ENCODE data around the gene HAP1. TPM values are rescaled to one million over a fixed set of nuclear protein-coding genes. Genes with fewer than 3 reads are reported as not detected.

HAP1 gene
- total RNA-seq, 4 donors from 2014 or later, result 0.22 TPM; not detected in 3

DNA sequence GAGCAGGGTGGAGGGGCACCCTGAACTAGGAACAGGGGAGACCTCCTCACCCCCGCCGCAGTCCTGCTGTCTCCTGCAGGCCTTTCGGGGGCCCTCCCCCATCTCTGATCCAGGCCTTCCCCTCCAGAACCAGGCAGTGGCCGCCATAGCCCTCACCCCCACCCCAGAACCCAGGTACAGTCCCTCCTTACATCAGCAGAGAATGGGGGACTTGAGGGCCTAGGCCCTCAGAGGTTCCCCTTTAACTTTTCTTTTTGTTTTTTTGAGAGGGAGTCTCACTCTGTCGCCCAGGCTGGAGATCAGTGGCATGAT is 4.3 kb upstream of the HAP1 start:
- Histone ChIP-seq H3K27ac (no peak overlapping the region), H3K9me3 (no peaks in the 10 kb centered on the region), H3K27me3 (peaks cover 38 to 41% (median 38%) of the 10 kb centered on the region in 3 donors), H3K4me1 (peaks cover 16 to 19% of the 10 kb centered on the region in 2 donors), H3K4me3 (no peak overlapping the region), H3K36me3 (no peaks in the 10 kb centered on the region)
- intact Hi-C loops (cut with DNase I; ENCODE audit: low total_unique reads) (loop anchor here (1.0 to 5.0 kb wide), 2 partner anchors 63 to 129 kb away; partner anchors contain the start of gene KLHL11), in situ Hi-C loops (cut with MboI; ENCODE audit: low sequenced_read_pairs in 4 of 4) (loop anchor here (5.0 kb wide), 1 partner anchor 64 kb away; no protein-coding TSS in a partner anchor)
- ATAC-seq (no peak), DNase-seq (no peak)
- no peak for TF ChIP-seq POLR2A (IDR thresholded peaks at IDR 0.05)
- no peak for TF ChIP-seq CTCF (IDR thresholded peaks at IDR 0.05 in 4 of 5, conservative IDR thresholded peaks at IDR 0.05 in 1 of 5)

- TF ChIP-seq CTCF (IDR thresholded peaks at IDR 0.05 in 4 of 5, conservative IDR thresholded peaks at IDR 0.05 in 1 of 5) (peak; percentile 96 to 99 (median 98)), POLR2A (IDR thresholded peaks at IDR 0.05) (no peak)
- Histone ChIP-seq H3K36me3 (no peaks in the 10 kb centered on the region), H3K4me1 (peaks cover 16 to 21% of the 10 kb centered on the region in 2 donors), H3K9me3 (no peaks in the 10 kb centered on the region), H3K27ac (no peak overlapping the region), H3K27me3 (peaks cover 43 to 44% (median 43%) of the 10 kb centered on the region in 3 donors), H3K4me3 (no peak overlapping the region)
- ATAC-seq (peak; percentile 73 to 93), DNase-seq (peak; percentile 55 to 71)
- intact Hi-C loops (cut with DNase I; ENCODE audit: low total_unique reads), result loop anchor here (1.0 to 5.0 kb wide), 2 partner anchors 63 to 129 kb away; partner anchors contain the start of gene KLHL11
- in situ Hi-C loops (cut with MboI; ENCODE audit: low sequenced_read_pairs in 4 of 4), result loop anchor here (5.0 kb wide), 1 partner anchor 64 kb away; no protein-coding TSS in a partner anchor
Observed at GRCh38 chr17:41738077-41738800, 3.8 kb upstream of the HAP1 start.

- TF ChIP-seq CTCF (IDR thresholded peaks at IDR 0.05 in 4 of 5, conservative IDR thresholded peaks at IDR 0.05 in 1 of 5) (no peak), POLR2A (IDR thresholded peaks at IDR 0.05) (no peak)
- DNase-seq, result no peak
- H3K4me1 ChIP-seq, result peaks cover 16 to 21% of the 10 kb centered on the region in 2 donors
- H3K27ac ChIP-seq, result no peak overlapping the region
- peaks cover 48 to 50% (median 49%) of the 10 kb centered on the region in 3 donors for H3K27me3 ChIP-seq
- H3K9me3 ChIP-seq, result no peaks in the 10 kb centered on the region
- no peaks in the 10 kb centered on the region for H3K36me3 ChIP-seq
- in situ Hi-C loops (cut with MboI; ENCODE audit: low sequenced_read_pairs in 4 of 4), result loop anchor here (5.0 kb wide), 1 partner anchor 65 kb away; no protein-coding TSS in a partner anchor
- intact Hi-C loops (cut with DNase I; ENCODE audit: low total_unique reads), result loop anchor here (1.0 to 5.0 kb wide), 3 partner anchors 37 to 130 kb away; partner anchors contain the start of gene KLHL11
- H3K4me3 ChIP-seq, result no peak overlapping the region
- ATAC-seq, result peak in 1 of 2 donors; percentile 18
Observed at GRCh38 chr17:41737680-41738023, 3.2 kb upstream of the HAP1 start.

DNA sequence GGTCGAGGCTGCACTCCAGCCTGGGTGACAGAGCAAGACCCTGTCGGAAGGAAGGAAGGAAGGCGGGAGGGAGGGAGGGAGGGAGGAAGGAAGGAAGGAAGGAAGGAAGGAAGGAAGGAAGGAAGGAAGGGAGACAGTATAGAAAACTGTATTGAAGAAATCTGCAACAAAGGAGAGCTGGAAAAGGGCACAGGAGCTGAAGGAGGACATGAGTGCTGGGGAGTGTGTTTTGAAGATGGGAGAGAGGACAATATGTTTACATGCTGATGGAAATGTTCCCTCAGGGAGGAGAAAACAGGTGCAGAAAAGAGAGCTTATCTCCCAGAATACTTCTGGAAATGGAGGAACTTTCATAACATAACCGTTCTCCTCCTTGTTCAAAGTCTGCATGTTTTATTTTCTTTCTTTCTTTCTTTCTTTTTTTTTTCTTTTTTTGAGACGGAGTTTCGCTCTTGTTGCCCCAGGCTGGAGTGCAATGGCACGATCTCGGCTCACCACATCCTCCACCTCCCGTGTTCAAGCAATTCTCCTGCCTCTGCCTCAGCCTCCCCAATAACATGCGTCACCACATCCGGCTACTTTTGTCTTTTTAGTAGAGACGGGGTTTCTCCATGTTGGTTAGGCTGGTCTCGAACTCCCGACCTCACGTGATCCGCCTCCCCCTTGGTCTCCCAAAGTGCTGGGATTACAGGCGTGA is 2.7 kb upstream of the HAP1 start:
- no peaks in the 10 kb centered on the region for H3K36me3 ChIP-seq
- H3K27me3 ChIP-seq, result peaks cover 53 to 55% (median 54%) of the 10 kb centered on the region in 3 donors
- in situ Hi-C loops (cut with MboI; ENCODE audit: low sequenced_read_pairs in 4 of 4) (loop anchor here (5.0 kb wide), 1 partner anchor 65 kb away; no protein-coding TSS in a partner anchor), intact Hi-C loops (cut with DNase I; ENCODE audit: low total_unique reads) (loop anchor here (2.0 to 5.0 kb wide), 2 partner anchors 38 to 130 kb away; partner anchors contain the start of gene KLHL11)
- H3K27ac ChIP-seq, result no peak overlapping the region
- no peak for TF ChIP-seq CTCF (IDR thresholded peaks at IDR 0.05 in 4 of 5, conservative IDR thresholded peaks at IDR 0.05 in 1 of 5)
- TF ChIP-seq POLR2A (IDR thresholded peaks at IDR 0.05), result no peak
- no peak overlapping the region for H3K4me3 ChIP-seq
- ATAC-seq (no peak), DNase-seq (no peak)
- peaks cover 16 to 21% of the 10 kb centered on the region in 2 donors for H3K4me1 ChIP-seq
- H3K9me3 ChIP-seq, result no peaks in the 10 kb centered on the region
